HG02623 (cell line): ENCODE measurements around the gene LARP4B.
"Not testable (repeated sequence)": the region's sequence is repeated elsewhere in the genome, so short reads cannot be mapped to it uniquely, and the experiment has no call there.

ENCODE experiments used
- ATAC-seq: cut with Tn5 transposase; IDR thresholded peaks from one replicate; pipeline ENCODE4 v1.9.1; 2021; ENCODE audit warnings: moderate library complexity; ENCODE audit not compliant: unreplicated experiment

LARP4B gene

DNA sequence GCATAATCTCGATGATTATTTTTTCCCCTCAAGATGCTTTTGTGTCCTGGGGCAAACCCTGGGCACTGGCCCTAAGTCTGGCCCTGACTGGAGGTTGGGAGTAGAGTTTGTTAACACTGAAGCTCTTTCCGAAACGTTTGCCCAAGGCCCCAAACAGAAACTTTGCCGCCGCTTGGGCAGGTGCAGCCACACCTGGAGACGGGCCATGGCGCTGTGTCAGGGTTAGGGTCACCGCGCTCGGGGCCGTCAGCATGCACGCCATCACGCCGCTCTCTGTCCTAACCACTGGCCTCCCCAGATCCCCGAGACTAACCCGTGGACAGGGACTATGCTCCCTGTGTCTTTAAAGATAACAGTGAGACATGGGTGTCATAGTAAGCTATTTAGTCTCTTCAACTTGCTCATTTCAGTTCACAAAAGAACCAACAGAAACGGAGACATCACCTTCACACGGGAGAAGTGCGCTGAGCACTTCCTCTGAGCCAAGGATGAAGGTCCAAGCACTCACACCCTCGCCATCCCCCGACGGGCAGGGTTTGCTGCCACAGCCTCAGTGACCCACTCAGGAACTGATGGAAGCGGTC lies 156.8 kb downstream of the LARP4B start:
- ATAC-seq = no peak

DNA sequence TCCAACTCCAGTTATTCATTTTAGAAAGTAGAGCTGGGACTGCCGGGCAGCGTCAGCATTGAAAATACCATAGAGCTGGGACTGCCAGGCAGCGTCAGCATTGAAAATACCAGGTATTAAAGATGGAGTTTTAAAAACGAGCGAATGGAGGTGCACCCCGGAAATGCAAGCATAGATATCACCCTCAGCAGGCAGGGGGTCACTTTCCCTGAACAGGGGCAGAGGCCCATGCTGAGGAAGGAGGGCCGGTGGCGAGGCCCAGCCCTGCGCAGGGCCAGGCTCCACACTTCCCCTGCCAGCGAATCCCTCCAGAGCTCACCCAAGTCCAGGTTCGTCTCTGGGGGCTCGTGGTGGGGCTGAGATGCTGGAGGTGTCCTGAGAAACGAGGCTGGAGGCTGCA lies 157.3 kb downstream of the LARP4B start:
- ATAC-seq = no peak

DNA sequence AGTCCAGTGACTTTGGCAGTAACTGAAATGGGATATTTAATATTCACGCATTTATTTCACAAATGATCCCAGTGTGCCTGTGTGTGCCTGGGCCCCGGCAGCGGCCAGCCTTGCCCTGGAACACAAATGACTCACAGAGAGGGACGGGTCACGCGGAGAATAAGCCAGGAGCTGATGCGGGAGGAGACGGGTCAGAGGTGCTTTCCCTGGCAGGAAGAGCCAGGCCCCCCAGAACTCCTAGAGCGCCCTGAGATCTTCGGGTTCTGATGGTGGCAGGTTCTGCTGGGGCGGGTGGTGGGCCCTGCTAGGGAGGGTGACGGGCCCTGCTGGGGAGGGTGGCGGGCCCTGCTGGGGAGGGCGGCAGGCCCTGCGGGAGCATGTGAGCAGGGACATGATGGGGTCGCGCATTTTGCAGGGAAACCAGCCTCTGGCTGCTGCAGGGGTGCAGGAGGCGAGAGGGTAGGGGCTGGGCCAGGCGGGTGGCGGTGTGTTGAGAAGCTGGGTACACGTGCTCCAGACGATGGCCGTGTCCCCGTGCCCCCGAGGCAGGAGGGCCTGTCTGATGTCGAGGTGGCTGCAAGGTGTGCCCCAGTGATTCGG lies 157.8 kb downstream of the LARP4B start:
- no peak for ATAC-seq

DNA sequence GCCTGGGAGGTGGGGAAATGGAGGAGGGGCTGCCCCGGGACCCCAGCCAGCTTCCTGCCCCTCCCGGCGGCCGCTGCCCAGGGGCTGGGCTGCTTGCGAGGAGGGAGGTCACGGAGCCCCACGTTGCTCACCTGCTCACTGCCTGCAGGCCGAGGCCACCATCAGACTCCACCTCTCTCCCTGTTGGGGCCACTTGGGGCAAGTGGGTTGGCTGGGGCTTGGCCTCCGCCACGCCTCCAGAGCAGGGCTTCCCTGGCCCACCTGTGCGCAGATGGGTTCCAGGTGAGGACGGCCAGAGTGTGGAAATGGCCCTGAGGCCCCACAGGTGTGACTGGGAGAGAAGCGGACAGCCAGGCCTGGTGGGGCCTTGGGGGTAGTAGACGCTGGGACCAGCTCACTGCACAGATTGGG lies 159.3 kb downstream of the LARP4B start:
- no peak for ATAC-seq

DNA sequence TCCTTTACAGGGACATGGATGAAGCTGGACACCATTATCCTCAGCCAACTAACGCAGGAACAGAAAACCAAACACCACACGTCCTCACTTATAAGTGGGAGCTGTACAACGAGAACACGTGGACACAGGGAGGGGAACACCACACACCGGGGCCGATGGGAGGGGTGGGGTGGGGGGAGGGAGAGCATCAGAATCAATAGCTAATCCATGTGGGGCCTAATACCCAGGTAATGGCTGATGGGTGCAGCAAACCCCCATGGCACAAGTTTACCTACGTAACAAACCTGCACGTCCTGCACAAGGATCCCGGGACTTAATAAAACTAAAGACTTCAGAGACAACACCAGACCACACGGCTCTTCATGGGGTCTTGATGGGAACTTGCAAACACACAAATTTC lies 159.9 kb downstream of the LARP4B start:
- no peak for ATAC-seq

DNA sequence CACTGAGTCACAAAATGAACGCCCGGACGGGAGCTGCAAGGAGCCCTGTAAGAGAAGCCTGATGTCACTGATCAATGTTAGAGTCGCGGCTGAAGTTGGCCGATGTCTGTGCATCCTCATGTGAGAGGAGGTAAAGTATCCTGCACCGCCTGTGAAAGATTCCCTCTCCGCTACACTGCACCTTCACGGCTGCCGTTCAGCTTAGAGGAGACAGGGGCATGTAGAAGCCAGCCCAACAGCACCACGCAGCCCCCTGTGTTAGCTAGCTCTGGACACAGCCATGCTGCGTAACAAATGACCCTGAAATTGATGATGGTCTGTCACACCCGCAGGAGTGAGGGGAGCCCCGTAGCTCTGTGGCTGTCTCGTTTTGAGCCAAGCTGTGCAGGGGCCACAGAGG lies 160.5 kb downstream of the LARP4B start:
- no peak for ATAC-seq

DNA sequence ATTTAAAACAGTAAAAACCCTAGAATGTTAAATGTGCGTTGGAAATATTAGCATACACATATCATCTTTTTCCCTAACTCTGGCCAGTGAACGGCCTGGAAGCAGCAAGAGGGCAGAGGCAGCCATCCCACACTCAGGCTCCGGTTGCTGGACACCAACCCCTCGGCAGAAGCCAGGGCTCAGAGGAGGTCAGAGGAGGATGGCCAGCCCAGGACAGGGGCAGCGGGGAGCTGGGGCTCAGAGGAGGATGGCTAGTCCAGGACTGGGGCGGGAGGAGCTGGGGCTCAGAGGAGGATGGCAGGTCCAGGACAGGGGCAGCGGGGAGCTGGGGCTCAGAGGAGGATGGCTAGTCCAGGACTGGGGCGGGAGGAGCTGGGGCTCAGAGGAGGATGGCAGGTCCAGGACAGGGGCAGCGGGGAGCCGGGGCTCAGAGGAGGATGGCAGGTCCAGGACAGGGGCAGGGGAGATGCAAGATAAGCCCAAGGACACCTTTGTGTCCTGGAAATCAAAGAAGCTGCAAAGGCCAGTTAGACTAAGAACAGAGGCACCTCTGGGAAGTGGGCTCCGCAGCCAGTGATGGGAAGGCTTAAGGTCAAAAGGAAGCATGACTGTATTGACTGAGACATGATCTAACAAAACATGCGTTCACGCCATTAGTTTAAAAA lies 161.3 kb downstream of the LARP4B start:
- ATAC-seq = not testable (repeated sequence)

DNA sequence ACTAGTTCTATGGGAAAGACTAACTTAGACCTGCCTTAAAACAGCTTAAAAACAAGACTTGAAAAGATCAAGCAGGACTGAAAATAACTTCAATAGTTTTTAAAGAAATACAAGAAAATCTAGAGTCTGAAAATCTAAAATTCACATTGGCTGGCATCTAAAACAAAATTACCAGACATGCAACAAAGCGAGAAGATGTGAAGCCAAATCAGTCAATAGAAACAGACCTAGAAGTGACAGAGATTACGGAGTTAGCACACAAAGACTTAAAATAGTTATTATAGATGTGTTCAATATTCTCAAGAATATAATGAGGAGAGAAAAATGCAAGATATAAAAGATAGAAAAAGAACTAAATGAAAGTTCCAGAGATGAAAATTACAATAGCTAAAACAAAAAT lies 163.7 kb downstream of the LARP4B start:
- ATAC-seq = no peak

DNA sequence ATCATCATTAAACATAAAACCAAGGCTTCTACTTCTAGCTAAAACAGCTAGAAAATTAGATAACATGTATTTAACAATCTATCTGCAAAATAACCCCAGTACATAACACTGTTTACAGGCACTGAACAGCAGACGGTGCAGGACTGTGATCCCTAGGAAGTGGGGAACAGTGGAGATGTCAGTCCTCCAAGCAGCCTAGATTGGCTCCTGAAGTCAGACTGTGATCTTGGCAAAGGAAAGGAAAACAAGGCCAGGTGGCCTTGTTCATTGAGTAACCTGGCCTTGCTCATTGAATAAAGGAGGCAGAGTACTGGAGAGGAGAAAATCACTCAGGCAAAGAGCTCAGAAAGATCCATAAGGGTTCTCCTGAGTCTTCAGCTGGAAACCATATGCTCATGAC lies 164.3 kb downstream of the LARP4B start:
- no peak for ATAC-seq

DNA sequence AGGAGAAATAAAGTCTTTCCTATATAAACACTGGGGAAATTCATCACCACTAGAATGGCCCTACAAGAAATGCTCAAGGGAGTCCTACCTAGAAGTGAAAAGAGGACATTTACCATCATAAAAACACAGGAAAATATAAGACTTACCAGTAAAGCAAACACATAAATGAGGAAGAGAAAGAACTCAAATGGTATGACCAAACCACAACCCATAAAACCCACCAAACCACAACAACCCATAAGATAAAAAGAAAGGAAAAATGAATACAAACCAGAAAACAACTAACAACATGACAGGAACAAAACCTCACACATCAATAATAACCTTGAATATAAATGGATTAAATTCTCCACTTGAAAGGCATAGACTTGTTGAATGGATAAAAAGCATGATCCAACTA lies 170.1 kb downstream of the LARP4B start:
- no peak for ATAC-seq

DNA sequence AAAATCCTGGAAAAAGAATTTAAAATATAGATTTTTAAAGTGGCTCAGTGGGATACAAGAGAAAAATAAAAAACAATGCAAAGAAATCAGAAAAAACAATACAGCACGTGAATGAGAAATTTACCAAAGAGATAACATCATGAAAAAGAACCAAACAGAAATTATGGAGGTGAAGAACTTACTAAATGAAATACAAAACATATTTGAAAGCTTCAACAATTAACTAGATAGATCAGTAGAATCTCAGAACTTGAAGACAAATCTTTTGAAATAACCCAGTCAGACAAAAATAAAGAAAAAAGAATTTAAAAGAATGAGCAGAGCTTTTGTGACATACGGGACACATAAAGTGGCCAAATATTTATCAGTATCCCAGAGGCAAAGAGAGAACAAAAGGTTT lies 170.9 kb downstream of the LARP4B start:
- ATAC-seq = no peak

DNA sequence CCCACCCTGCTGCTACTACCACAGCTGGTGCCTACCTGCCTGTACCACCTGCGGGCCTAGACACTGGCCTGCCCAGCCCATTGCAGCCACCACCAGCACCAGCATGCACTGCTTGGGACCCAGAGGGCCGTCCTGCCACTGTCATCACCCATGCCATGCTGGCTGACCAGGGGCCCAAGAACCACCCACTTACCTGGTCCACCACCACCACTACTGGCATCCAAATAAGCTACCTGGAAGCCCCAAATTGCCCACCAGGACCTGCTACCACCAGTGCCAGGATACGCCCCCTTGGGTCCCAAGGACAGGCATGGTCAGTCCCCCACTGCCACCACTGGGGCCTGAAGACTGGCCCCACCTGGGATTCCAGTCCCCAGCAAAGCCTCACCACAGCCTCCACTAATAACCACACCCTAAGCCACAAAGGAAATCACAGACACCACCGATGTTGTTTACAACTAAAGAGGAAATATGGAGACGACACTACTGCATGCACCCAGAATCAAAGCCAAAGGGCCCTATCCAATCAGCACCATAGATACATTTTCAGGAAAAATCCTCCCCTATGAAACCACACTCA lies 171.5 kb downstream of the LARP4B start:
- ATAC-seq = no peak
